ENCODE results near the gene RGS6. TPM values are rescaled to one million over a fixed set of nuclear protein-coding genes. Genes with fewer than 3 reads are reported as not detected.

The RGS6 gene
- total RNA-seq, 2 donors from 2014 or later = 3.2 TPM; not detected in 1

DNA sequence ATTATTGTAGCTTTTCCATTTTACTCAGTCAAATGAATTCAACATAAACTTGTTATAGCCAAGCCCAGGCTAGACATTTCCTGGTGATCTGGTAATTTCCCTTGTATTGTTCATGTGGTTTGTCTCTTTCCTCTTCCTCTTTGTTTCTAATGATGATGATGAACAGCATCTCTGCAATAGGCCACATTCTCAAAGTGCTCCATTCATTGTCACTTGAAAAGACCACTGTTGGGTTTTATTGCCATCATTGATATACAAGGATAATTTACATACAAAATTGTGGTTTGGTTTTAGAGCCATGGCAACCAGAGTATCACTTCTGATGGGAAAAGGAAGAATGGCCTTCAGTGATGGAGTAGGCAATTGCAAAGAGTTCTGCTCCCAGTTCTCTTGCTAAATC lies 379.3 kb downstream of the RGS6 start:
- no peaks in the 10 kb centered on the region for H3K27me3 ChIP-seq (replicated peaks; ENCODE audit: insufficient read depth)
- no peak for DNase-seq (ENCODE audit: low spot score)
- intact Hi-C loops (cut with DNase I) = no loop called here
- H3K27ac ChIP-seq = no peak overlapping the region
- no peak overlapping the region for H3K4me3 ChIP-seq
- H3K36me3 ChIP-seq = no peaks in the 10 kb centered on the region
- no peaks in the 10 kb centered on the region for H3K4me1 ChIP-seq (replicated peaks)
- TF ChIP-seq POLR2A (IDR thresholded peaks at IDR 0.05) = no peak
- TF ChIP-seq POLR2AphosphoS5 (IDR thresholded peaks at IDR 0.05) = no peak
- TF ChIP-seq, protein P1, sequence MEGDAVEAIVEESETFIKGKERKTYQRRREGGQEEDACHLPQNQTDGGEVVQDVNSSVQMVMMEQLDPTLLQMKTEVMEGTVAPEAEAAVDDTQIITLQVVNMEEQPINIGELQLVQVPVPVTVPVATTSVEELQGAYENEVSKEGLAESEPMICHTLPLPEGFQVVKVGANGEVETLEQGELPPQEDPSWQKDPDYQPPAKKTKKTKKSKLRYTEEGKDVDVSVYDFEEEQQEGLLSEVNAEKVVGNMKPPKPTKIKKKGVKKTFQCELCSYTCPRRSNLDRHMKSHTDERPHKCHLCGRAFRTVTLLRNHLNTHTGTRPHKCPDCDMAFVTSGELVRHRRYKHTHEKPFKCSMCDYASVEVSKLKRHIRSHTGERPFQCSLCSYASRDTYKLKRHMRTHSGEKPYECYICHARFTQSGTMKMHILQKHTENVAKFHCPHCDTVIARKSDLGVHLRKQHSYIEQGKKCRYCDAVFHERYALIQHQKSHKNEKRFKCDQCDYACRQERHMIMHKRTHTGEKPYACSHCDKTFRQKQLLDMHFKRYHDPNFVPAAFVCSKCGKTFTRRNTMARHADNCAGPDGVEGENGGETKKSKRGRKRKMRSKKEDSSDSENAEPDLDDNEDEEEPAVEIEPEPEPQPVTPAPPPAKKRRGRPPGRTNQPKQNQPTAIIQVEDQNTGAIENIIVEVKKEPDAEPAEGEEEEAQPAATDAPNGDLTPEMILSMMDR (IDR thresholded peaks at IDR 0.05) = no peak
- no peaks in the 10 kb centered on the region for H3K9me3 ChIP-seq

DNA sequence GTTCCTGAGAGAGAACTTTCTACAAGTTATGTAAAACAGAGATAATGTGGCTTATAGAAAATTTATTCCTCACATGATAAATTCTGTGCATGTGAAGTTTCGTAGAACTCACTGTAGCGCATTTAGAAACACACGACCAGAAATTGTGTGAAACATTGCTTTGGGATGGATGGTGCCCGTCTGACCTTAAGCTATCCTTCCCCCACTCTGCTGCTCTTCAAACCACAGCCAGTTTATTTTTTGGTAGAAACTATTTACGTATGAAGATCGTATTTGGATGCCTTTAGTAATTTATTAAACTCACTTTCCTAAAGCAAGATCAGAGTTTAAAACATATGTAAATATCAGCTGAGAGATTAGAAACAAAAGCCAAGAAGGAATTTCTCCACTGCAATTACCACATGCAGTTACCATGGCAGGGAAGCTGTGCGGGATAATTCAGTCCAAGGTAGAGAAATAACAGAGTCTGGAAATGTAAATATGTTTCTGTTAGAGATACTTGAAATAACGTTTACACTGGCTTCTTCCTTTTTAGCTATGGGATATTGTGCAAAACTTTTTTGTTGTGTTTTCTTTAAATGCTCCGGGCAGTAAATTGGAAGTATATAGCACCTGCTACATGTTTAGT lies 382.7 kb downstream of the RGS6 start:
- no peak for DNase-seq (ENCODE audit: low spot score)
- Histone ChIP-seq H3K36me3 (no peaks in the 10 kb centered on the region), H3K4me1 (replicated peaks) (no peaks in the 10 kb centered on the region), H3K9me3 (no peaks in the 10 kb centered on the region), H3K27ac (no peak overlapping the region), H3K4me3 (no peak overlapping the region), H3K27me3 (replicated peaks; ENCODE audit: insufficient read depth) (no peaks in the 10 kb centered on the region)
- intact Hi-C loops (cut with DNase I) = no loop called here
- TF ChIP-seq POLR2A (IDR thresholded peaks at IDR 0.05) (no peak), POLR2AphosphoS5 (IDR thresholded peaks at IDR 0.05) (no peak)
- TF ChIP-seq, protein P1 (IDR thresholded peaks at IDR 0.05) = no peak
- WGBS = 61% methylated on average over 9 of the region's 9 CpGs

DNA sequence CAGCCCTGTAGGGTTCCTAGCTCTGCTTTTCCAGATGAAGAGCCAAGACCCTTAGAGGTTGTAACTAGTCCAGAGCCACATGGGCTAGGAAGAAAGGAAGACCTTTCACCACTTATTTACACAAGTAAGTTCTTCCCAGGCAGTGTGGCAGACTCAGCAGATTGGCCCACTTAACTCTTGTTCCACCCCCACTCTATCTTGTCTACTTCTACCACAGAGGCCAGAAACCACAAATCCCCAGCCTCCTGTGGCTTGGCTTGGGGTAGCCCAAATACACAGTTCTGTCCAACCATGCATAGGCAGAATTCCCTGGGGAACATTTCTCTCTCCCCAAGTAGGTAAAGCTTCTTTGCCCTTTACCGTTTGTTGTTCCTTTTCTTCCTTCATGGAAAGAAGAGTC lies 383.5 kb downstream of the RGS6 start:
- Histone ChIP-seq H3K27me3 (replicated peaks; ENCODE audit: insufficient read depth) (no peaks in the 10 kb centered on the region), H3K4me1 (replicated peaks) (no peaks in the 10 kb centered on the region), H3K36me3 (no peaks in the 10 kb centered on the region), H3K4me3 (no peak overlapping the region), H3K27ac (no peak overlapping the region), H3K9me3 (no peaks in the 10 kb centered on the region)
- TF ChIP-seq, protein P1 (IDR thresholded peaks at IDR 0.05) = no peak
- TF ChIP-seq POLR2AphosphoS5 (IDR thresholded peaks at IDR 0.05) (no peak), POLR2A (IDR thresholded peaks at IDR 0.05) (no peak)
- 84% methylated on average over 1 of the region's 1 CpG for WGBS
- intact Hi-C loops (cut with DNase I) = no loop called here
- no peak for DNase-seq (ENCODE audit: low spot score)

DNA sequence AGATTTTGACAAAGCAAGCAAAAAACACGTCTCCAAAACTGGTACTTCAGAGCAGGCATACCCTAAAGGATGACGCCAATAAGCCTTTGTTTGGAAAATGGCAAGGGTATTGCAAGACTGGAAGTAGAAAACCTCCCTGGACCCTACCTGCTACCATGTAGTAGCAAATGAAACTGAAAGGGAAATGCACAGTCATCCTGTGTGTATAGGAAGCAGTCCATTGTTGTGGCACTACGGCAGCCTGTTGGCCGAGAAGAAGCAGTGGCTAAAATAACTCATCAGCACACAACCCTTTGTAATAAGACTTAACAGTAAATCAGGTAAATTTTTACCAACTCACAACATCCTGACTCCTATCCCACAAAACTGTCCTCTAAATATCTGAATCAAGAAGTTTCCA lies 386.4 kb downstream of the RGS6 start:
- no peak overlapping the region for H3K27ac ChIP-seq
- no peak overlapping the region for H3K4me3 ChIP-seq
- TF ChIP-seq POLR2A (IDR thresholded peaks at IDR 0.05) (no peak), POLR2AphosphoS5 (IDR thresholded peaks at IDR 0.05) (no peak)
- TF ChIP-seq, protein P1 (IDR thresholded peaks at IDR 0.05) = no peak
- 88% methylated on average over 4 of the region's 4 CpGs for WGBS
- DNase-seq (ENCODE audit: low spot score) = no peak
- H3K27me3 ChIP-seq (replicated peaks; ENCODE audit: insufficient read depth) = no peaks in the 10 kb centered on the region
- no peaks in the 10 kb centered on the region for H3K36me3 ChIP-seq
- intact Hi-C loops (cut with DNase I) = no loop called here
- H3K4me1 ChIP-seq (replicated peaks) = no peaks in the 10 kb centered on the region
- no peaks in the 10 kb centered on the region for H3K9me3 ChIP-seq

DNA sequence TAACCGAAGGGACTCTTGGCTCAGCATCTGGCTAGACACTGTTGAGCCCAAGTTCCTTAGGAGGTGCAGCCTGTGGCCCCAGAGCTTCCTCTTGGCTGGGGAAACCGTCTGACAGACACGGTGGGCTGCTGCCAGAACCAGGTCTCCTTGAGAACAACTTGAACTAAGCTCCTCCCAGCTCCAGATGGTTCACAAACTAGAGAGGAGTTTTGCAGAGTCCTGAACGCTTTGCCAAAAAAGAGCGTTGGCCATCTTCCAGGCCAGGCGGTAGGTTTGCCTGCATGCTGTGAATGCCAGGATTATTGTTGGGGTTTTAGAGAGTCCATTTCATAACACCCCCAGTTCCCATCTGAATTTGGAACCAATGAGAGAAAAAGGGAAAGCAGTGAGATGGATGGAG lies 399.8 kb downstream of the RGS6 start:
- intact Hi-C loops (cut with DNase I) = no loop called here

More for the DNA sequence above, 399.8 kb downstream of the RGS6 start:
- TF ChIP-seq POLR2A (IDR thresholded peaks at IDR 0.05) = no peak
- TF ChIP-seq, protein P1 (IDR thresholded peaks at IDR 0.05) = no peak
- TF ChIP-seq POLR2AphosphoS5 (IDR thresholded peaks at IDR 0.05) = no peak
- H3K9me3 ChIP-seq = no peaks in the 10 kb centered on the region
- H3K36me3 ChIP-seq = no peaks in the 10 kb centered on the region
- WGBS = 3% methylated on average over 6 of the region's 6 CpGs
- no peak overlapping the region for H3K4me3 ChIP-seq
- no peak for DNase-seq (ENCODE audit: low spot score)
- no peaks in the 10 kb centered on the region for H3K27me3 ChIP-seq (replicated peaks; ENCODE audit: insufficient read depth)
- H3K4me1 ChIP-seq (replicated peaks) = no peaks in the 10 kb centered on the region
- H3K27ac ChIP-seq = no peak overlapping the region
